Activated B cell treated with CpG ODN at 0.5 μM for 24 hours (primary cell): Measurements from ENCODE around the gene LOXL1. TPM values are rescaled to one million over a fixed set of nuclear protein-coding genes. Genes with fewer than 3 reads are reported as not detected.

Experiments
- ATAC-seq: fragments of 200-7000 bp; cut with Tn5 transposase; one replicate; pipeline ENCODE4 v1.10.0; 2021; ENCODE audit warnings: low read depth, mild to moderate bottlenecking, moderate library complexity
- CTCF ChIA-PET: fragments of 350-600 bp; sonication (Branson Sonifier 250); formaldehyde crosslinking; loops from one replicate; lab custom pipeline; 2021; ENCODE audit warnings: antibody characterized with exemption; lab: Charles Lee
- POLR2A ChIA-PET: fragments of 350-600 bp; sonication (Branson Sonifier 250); formaldehyde crosslinking; loops from one replicate; lab custom pipeline; 2021; ENCODE audit warnings: antibody characterized with exemption; lab: Charles Lee
- DNase-seq: peaks from one replicate; pipeline ENCODE4 v3.0.0; 2022
- H3K27ac Mint-ChIP-seq: one replicate; pipeline ENCODE4 v1.8.0; 2020; ENCODE audit warnings: mixed read lengths
- H3K27me3 Mint-ChIP-seq: one replicate; pipeline ENCODE4 v1.8.0; 2021; ENCODE audit warnings: mixed read lengths
- H3K36me3 Mint-ChIP-seq: one replicate; pipeline ENCODE4 v1.8.0; 2021; ENCODE audit warnings: low read depth, mixed read lengths
- H3K4me1 Mint-ChIP-seq: one replicate; pipeline ENCODE4 v1.8.0; 2021; ENCODE audit warnings: mixed read lengths
- H3K4me3 Mint-ChIP-seq: one replicate; pipeline ENCODE4 v1.8.0; 2020; ENCODE audit warnings: mild to moderate bottlenecking, mixed read lengths
- H3K9me3 Mint-ChIP-seq: one replicate; pipeline ENCODE4 v1.8.0; 2020; ENCODE audit warnings: mixed read lengths
- CTCF ChIP-seq: fragments of 200-600 bp; IDR thresholded peaks from one replicate; pipeline ENCODE4 v1.8.0; 2022; ENCODE audit warnings: antibody characterized with exemption, mild to moderate bottlenecking
- intact Hi-C: fragments of 100-400 bp; cut with micrococcal nuclease; formaldehyde crosslinking; loops from one replicate; pipeline ENCODE4 v1.15.1; 2024
- total RNA-seq: library from RNA; stranded (reverse); gene quantifications from 2 replicates; pipeline ENCODE4 v1.2.3, GENCODE V29; 2022

Gene LOXL1
- total RNA-seq, 1 donor from 2014 or later, result 1.1 TPM

- intact Hi-C loops, result loop anchor here (5.0 kb wide), 1 partner anchor 619 kb away; no protein-coding TSS in a partner anchor
- Mint-ChIP-seq H3K36me3 (no peaks in the 10 kb centered on the region), H3K4me3 (no peak overlapping the region), H3K9me3 (no peaks in the 10 kb centered on the region), H3K27me3 (peaks cover 10% of the 10 kb centered on the region), H3K27ac (no peak overlapping the region), H3K4me1 (no peaks in the 10 kb centered on the region)
- ATAC-seq (no peak), DNase-seq (no peak)
- CTCF ChIA-PET, result interaction anchor here (1.1 to 2.0 kb wide), 3 partner anchors 11 to 665 kb away, joined by 3 to 8 read pairs (median 4); no protein-coding TSS in a partner anchor
- POLR2A ChIA-PET, result no interaction called here
- TF ChIP-seq CTCF, result no peak
These were observed 19.8 kb upstream of the LOXL1 start for GRCh38 chr15:73906346-73907034.

- Mint-ChIP-seq H3K27ac (no peak overlapping the region), H3K4me3 (no peak overlapping the region), H3K36me3 (no peaks in the 10 kb centered on the region), H3K4me1 (no peaks in the 10 kb centered on the region), H3K27me3 (peaks cover 10% of the 10 kb centered on the region), H3K9me3 (no peaks in the 10 kb centered on the region)
- intact Hi-C loops, result loop anchor here (5.0 kb wide), 1 partner anchor 620 kb away; no protein-coding TSS in a partner anchor
- CTCF ChIA-PET, result interaction anchor here (1.1 to 2.0 kb wide), 3 partner anchors 12 to 666 kb away, joined by 3 to 8 read pairs (median 4); no protein-coding TSS in a partner anchor
- TF ChIP-seq CTCF, result no peak
- no peak for ATAC-seq
- POLR2A ChIA-PET, result no interaction called here
- DNase-seq, result no peak
These were observed 19.2 kb upstream of the LOXL1 start for GRCh38 chr15:73907035-73907408.

GRCh38 chr15:73908030-73908821, 18.0 kb upstream of the LOXL1 start:
- intact Hi-C loops, result loop anchor here (1.0 to 5.0 kb wide), 3 partner anchors 34 to 667 kb away; no protein-coding TSS in a partner anchor
- peak; percentile 55 for TF ChIP-seq CTCF
- Mint-ChIP-seq H3K4me1 (no peaks in the 10 kb centered on the region), H3K27ac (no peak overlapping the region), H3K4me3 (no peak overlapping the region), H3K36me3 (no peaks in the 10 kb centered on the region), H3K9me3 (no peaks in the 10 kb centered on the region), H3K27me3 (peaks cover 11% of the 10 kb centered on the region)
- DNase-seq, result peak; percentile 55
- CTCF ChIA-PET, result interaction anchor here (1.1 to 2.0 kb wide), 4 partner anchors 9 to 644 kb away, joined by 3 to 8 read pairs (median 4); no protein-coding TSS in a partner anchor
- ATAC-seq, result peak; percentile 82
- POLR2A ChIA-PET, result no interaction called here

GRCh38 chr15:73908822-73909122, 17.5 kb upstream of the LOXL1 start:
- ATAC-seq, result no peak
- ChIA-PET POLR2A (no interaction called here), CTCF (interaction anchor here (1.0 to 1.3 kb wide), 5 partner anchors 9 to 644 kb away, joined by 3 to 5 read pairs (median 3); partner anchors contain the start of gene TBC1D21)
- DNase-seq, result no peak
- no peaks in the 10 kb centered on the region for H3K4me1 Mint-ChIP-seq
- no peaks in the 10 kb centered on the region for H3K9me3 Mint-ChIP-seq
- no peak for TF ChIP-seq CTCF
- H3K27me3 Mint-ChIP-seq, result peaks cover 11% of the 10 kb centered on the region
- no peak overlapping the region for H3K4me3 Mint-ChIP-seq
- no peaks in the 10 kb centered on the region for H3K36me3 Mint-ChIP-seq
- intact Hi-C loops, result loop anchor here (1.0 to 5.0 kb wide), 3 partner anchors 34 to 668 kb away; no protein-coding TSS in a partner anchor
- H3K27ac Mint-ChIP-seq, result no peak overlapping the region

GRCh38 chr15:73909651-73910050, 16.6 kb upstream of the LOXL1 start:
- no peak for TF ChIP-seq CTCF
- Mint-ChIP-seq H3K27me3 (peaks cover 16% of the 10 kb centered on the region), H3K27ac (no peak overlapping the region), H3K9me3 (no peaks in the 10 kb centered on the region), H3K36me3 (no peaks in the 10 kb centered on the region), H3K4me1 (no peaks in the 10 kb centered on the region), H3K4me3 (no peak overlapping the region)
- CTCF ChIA-PET, result interaction anchor here (1.0 kb wide), 2 partner anchors 8 to 36 kb away, joined by 3 to 4 read pairs; partner anchors contain the start of gene TBC1D21
- no peak for DNase-seq
- intact Hi-C loops, result loop anchor here (2.0 to 5.0 kb wide), 2 partner anchors 622 to 669 kb away; no protein-coding TSS in a partner anchor
- ATAC-seq, result no peak
- POLR2A ChIA-PET, result no interaction called here
